GM06990 (cell line): ENCODE measurements around the gene ATP5PO.

Experiments used
- DNase-seq: peaks from one replicate; pipeline ENCODE4 v3.0.0-alpha.2; 2011; ENCODE audit not compliant: insufficient read length; ENCODE audit errors: extremely low read depth
- H3K27me3 ChIP-seq: replicated peaks from 2 replicates; pipeline ENCODE4 v1.6.0; 2011; ENCODE audit warnings: low read length; ENCODE audit not compliant: control insufficient read depth, insufficient read depth
- H3K36me3 ChIP-seq: 2 replicates; pipeline ENCODE4 v1.5.1; 2011; ENCODE audit warnings: low read length; ENCODE audit not compliant: control insufficient read depth, insufficient read depth
- H3K4me3 ChIP-seq: replicated peaks from 2 replicates; pipeline ENCODE4 v1.5.1; 2011; ENCODE audit warnings: low read depth, mild to moderate bottlenecking, control low read depth, low read length
- TF ChIP-seq, protein P1 (sequence below): IDR thresholded peaks from 2 replicates; pipeline ENCODE4 v1.5.1; 2011; ENCODE audit warnings: low read length, control low read depth, mild to moderate bottlenecking, inconsistent platforms; ENCODE audit not compliant: insufficient read depth, poor library complexity, severe bottlenecking

Gene ATP5PO

DNA sequence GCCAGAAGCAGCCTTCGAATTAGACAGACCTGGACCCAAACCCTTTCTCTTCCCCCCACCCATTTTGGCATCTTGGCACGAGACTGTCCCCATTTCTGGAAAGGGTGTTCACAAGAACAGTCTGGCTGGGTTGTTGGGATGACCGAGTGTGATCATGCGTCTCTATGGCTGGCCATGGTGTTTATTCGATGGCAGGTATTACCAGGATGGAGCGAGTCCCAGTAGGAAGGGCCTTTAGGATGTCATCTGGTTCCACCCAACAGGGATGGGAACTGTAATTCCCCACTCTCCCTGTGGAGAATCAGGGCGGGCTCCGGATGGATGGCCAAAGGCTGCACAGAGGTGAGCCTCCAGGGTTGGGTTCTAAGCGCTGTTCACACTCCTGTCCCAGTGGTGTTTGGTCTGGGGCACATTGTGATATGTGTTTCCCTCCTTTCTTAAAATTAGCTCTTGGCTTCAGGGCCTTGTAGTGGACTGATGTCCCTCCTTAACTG is 33.4 kb upstream of the ATP5PO start:
- no peaks in the 10 kb centered on the region for H3K27me3 ChIP-seq
- H3K4me3 ChIP-seq: peak overlapping the region; percentile 41
- DNase-seq: no peak
- no peaks in the 10 kb centered on the region for H3K36me3 ChIP-seq
- TF ChIP-seq, protein P1, sequence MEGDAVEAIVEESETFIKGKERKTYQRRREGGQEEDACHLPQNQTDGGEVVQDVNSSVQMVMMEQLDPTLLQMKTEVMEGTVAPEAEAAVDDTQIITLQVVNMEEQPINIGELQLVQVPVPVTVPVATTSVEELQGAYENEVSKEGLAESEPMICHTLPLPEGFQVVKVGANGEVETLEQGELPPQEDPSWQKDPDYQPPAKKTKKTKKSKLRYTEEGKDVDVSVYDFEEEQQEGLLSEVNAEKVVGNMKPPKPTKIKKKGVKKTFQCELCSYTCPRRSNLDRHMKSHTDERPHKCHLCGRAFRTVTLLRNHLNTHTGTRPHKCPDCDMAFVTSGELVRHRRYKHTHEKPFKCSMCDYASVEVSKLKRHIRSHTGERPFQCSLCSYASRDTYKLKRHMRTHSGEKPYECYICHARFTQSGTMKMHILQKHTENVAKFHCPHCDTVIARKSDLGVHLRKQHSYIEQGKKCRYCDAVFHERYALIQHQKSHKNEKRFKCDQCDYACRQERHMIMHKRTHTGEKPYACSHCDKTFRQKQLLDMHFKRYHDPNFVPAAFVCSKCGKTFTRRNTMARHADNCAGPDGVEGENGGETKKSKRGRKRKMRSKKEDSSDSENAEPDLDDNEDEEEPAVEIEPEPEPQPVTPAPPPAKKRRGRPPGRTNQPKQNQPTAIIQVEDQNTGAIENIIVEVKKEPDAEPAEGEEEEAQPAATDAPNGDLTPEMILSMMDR: no peak

DNA sequence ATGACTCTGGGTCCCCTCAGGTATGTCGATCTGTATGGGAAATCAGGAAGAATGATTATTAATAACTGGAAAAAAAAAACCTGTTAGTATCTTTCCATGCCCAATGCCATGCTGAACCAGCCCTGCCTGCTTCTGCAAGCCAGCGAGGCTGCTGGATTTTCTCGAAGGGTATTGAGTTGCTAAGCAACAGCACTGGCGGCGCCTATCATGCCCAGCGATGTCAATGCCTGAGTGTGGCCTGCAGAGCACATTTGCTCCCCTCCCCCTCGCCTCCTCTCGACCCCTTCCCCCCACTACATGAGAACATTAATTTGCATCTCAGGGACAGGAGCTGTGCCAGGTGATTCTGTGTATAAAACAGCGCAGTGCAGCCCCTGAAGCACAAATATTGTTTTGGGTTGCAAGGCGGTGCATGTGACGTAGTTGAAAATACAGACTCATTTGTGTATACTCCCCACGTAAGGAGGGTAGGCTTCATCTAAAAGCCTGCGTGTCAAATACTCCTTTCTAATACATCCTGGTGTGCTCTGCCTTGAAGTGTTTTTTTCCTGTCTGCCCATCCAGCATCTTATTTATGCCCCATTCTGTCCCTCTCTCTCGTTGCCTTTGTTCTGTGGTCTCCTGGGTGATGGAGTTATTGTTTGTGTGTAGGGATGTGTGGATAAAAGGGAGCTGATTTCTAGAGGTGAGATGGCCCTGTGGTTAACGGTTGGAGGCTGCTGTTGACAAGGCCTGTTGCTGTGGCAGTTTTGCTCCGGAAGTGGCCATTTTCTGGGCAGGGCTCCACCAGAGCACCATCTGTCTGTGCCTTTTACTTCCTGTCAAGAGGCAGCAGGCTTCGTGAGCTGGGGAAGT is 32.7 kb upstream of the ATP5PO start:
- Histone ChIP-seq H3K27me3 (no peaks in the 10 kb centered on the region), H3K36me3 (no peaks in the 10 kb centered on the region), H3K4me3 (peak overlapping the region; percentile 37)
- TF ChIP-seq, protein P1: no peak
- DNase-seq: peak; percentile 82

DNA sequence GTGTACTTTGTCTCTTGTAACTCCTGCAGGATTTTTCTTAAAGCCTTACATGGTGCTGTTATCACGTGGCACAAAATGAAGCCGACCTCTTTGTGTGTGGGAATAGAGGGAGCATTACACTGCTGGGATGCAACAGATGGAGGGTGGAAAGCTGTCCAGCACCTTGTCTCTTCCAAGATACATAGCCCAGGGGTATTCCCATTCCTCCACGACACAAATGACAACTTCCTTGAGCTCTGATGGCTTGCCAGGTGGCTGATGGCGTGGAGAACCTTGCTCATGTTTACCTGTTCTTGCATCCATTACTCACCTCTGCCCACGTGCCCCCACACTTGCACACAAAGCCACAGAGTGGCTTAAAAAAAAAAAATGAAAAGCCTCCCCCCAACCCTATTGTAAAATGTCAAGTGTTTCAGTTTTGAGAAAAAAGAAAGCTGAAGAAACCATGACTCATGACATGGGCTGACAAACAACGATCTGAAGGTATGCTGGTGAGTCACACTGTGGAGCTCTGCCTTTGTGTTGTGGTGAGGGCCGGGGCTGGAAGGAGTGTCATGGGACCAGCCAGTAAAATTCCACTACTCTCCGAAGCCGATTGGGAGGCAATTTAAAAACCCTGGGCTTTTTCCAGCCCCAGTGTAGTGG is 32.0 kb upstream of the ATP5PO start:
- Histone ChIP-seq H3K27me3 (no peaks in the 10 kb centered on the region), H3K4me3 (peak overlapping the region; percentile 37), H3K36me3 (no peaks in the 10 kb centered on the region)
- peak; percentile 75 for DNase-seq
- TF ChIP-seq, protein P1: no peak

DNA sequence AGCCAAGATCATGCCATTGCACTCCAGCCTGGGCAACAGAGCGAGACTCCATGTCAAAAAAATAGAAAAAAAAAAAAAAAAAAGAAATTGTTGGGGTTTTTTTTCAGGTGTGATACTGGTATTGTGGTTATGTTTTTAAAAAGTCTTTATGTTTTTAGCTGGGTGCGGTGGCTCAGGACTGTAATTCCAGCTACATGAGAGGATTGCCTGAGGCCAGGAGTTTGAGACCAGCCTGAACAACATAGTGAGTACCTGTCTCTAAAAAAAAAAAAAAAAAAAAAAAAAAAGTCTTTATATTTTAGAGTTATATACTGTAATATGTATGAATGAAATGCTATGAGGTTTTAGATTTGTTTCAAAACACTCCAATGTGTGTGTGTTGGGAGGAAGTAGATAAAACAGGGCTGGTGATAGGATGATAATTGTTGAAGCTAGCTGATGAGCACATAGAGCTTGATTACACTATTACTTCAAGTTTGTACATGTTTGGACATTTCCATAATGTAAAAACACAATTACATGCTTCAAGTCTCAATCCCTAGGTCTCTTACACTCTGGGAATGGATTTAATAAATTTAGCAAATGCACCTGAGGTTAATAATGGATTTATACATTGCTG is 30.2 kb upstream of the ATP5PO start:
- Histone ChIP-seq H3K4me3 (no peak overlapping the region), H3K36me3 (no peaks in the 10 kb centered on the region), H3K27me3 (no peaks in the 10 kb centered on the region)
- DNase-seq: no peak
- TF ChIP-seq, protein P1: no peak

DNA sequence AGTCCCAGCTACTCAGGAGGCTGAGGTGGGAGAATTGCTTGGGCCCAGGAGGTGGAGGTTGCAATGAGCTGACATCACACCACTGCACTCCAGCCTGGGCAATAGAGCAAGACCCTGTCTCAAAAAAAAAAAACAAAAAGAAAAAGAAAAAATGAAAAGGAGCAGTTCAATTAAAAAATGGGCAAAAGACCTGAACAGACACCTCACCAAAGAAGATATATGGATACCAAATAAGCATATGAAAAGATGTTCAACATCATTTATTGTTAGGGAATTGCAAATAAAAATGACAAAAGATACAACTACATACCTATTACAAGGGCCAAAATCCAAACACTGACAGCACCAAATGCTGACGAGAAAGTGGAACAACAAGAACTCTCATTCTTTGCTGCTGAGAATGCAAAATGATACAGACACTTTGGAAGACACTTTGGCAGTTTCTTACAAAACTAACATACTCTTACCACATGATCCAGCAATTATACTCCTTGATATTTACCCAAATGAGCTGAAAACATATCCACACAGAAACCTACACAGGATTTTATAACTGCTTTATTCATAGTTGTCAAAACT is 28.7 kb upstream of the ATP5PO start:
- no peak for DNase-seq
- Histone ChIP-seq H3K4me3 (no peak overlapping the region), H3K36me3 (no peaks in the 10 kb centered on the region), H3K27me3 (no peaks in the 10 kb centered on the region)
- TF ChIP-seq, protein P1: no peak
